K562 (cell line): ENCODE data around the gene FA2H. TPM values are rescaled to one million over a fixed set of nuclear protein-coding genes. Genes with fewer than 3 reads are reported as not detected.

Experiments
- ATAC-seq: fragments of 200-7000 bp; cut with Tn5 transposase; 3 replicates; pipeline ENCODE4 v1.9.1; 2020; ENCODE audit warnings: moderate library complexity
- BruUV-seq: library from RNA; stranded (reverse); fragments of 400-500 nt; replicated peaks from 2 replicates; lab custom pipeline; 2021; lab: Mats Ljungman, UMichigan
- CTCF ChIA-PET: fragments of 300-600 bp; formaldehyde crosslinking; extraction: SDS; loops from one replicate; lab custom pipeline; 2021; ENCODE audit warnings: low intra/inter-chr PET ratio; lab: Yijun Ruan, JAX
- POLR2A ChIA-PET: fragments of 300-600, 350-650 bp; sonication (Branson Sonifier 250); formaldehyde crosslinking; extraction: SDS; loops from one replicate; lab custom pipeline; 2021; ENCODE audit warnings: antibody characterized with exemption, inconsistent platforms; lab: Yijun Ruan, JAX
- DNase-seq, 4 experiments: peaks; one replicate each; pipeline versions ENCODE4 v3.0.0 to v3.0.0-alpha.2; 2011 to 2018; ENCODE audit warnings: low spot score in 3 of 4, mixed read lengths in 3 of 4; ENCODE audit errors: extremely low read depth in 1 of 4
- FAIRE-seq: peaks from 2 replicates; lab custom pipeline; 2011; peaks lifted over from hg19 to GRCh38; lab: Jason Lieb, UNC
- H2AFZ ChIP-seq: 2 replicates; pipeline ENCODE4 v1.6.0; 2011; ENCODE audit warnings: low read depth, low read length, control low read depth, inconsistent platforms
- H3K27ac ChIP-seq: fragments of 200-600 bp; 3 replicates; pipeline ENCODE4 v1.8.0; 2011; ENCODE audit warnings: low read depth, mild to moderate bottlenecking, control low read depth, inconsistent platforms, low read length, moderate library complexity, mixed read lengths; ENCODE audit errors: extremely low read depth
- H3K27me3 ChIP-seq, 2 experiments: fragments of 300-600 bp in 1 of 2; 2 replicates in 1 of 2; 3 replicates in 1 of 2; pipeline versions ENCODE4 v1.6.0 to v1.8.0; 2011; ENCODE audit warnings: inconsistent platforms in 2 of 2, low read length in 2 of 2, mild to moderate bottlenecking in 1 of 2, mixed read lengths in 1 of 2, moderate library complexity in 1 of 2; ENCODE audit not compliant: control insufficient read depth in 2 of 2, insufficient read depth in 2 of 2
- H3K36me3 ChIP-seq: fragments of 300-600 bp; 3 replicates; pipeline ENCODE4 v1.8.0; 2011; ENCODE audit warnings: mild to moderate bottlenecking, low read length, inconsistent platforms; ENCODE audit not compliant: control insufficient read depth, insufficient read depth
- H3K4me1 ChIP-seq, 2 experiments: fragments of 200-600 bp in 1 of 2; replicated peaks in 1 of 2; 2 replicates in 1 of 2; 3 replicates in 1 of 2; pipeline versions ENCODE4 v1.5.1 to v1.8.0; 2011; ENCODE audit warnings: inconsistent platforms in 2 of 2, low read length in 2 of 2, mild to moderate bottlenecking in 1 of 2, mixed read lengths in 1 of 2, moderate library complexity in 1 of 2; ENCODE audit not compliant: control insufficient read depth in 2 of 2, insufficient read depth in 2 of 2
- H3K4me2 ChIP-seq: 2 replicates; pipeline ENCODE4 v1.6.1; 2011; ENCODE audit warnings: low read length, control low read depth, inconsistent platforms, mixed read lengths; ENCODE audit not compliant: insufficient read depth
- H3K4me3 ChIP-seq: fragments of 200-600 bp; sonication (generic), shearing (Covaris generic); 2 replicates; pipeline ENCODE4 v1.5.1; 2016; ENCODE audit warnings: control low read depth, inconsistent platforms
- H3K79me2 ChIP-seq: fragments of 200-600 bp; 3 replicates; pipeline ENCODE4 v1.8.0; 2011; ENCODE audit warnings: low read length, inconsistent platforms; ENCODE audit not compliant: control insufficient read depth, insufficient read depth
- H3K9ac ChIP-seq, 2 experiments: 2 replicates each; pipeline versions ENCODE4 v1.6.0 to v1.6.1; 2011; ENCODE audit warnings: low read depth in 2 of 2, low read length in 2 of 2, control low read depth in 1 of 2, inconsistent platforms in 1 of 2, mild to moderate bottlenecking in 1 of 2, mixed read lengths in 1 of 2; ENCODE audit not compliant: insufficient read depth in 1 of 2
- H3K9me1 ChIP-seq: one replicate; pipeline ENCODE4 v1.6.0; 2011; ENCODE audit warnings: inconsistent platforms, mild to moderate bottlenecking, low read length, moderate library complexity; ENCODE audit not compliant: control insufficient read depth, insufficient read depth
- H3K9me3 ChIP-seq: replicated peaks from 2 replicates; pipeline ENCODE4 v1.5.1; 2011; ENCODE audit warnings: low read depth, low read length, inconsistent platforms; ENCODE audit not compliant: control insufficient read depth, insufficient read depth
- H4K20me1 ChIP-seq: replicated peaks from 2 replicates; pipeline ENCODE4 v1.6.1; 2011; ENCODE audit warnings: low read length, inconsistent platforms, mixed read lengths; ENCODE audit not compliant: control insufficient read depth, insufficient read depth
- NFE2 ChIP-seq: IDR thresholded peaks from 2 replicates; pipeline ENCODE4 v1.6.1; 2014; ENCODE audit warnings: antibody characterized with exemption, low read depth
- OTX1 ChIP-seq: fragments of 450-650 bp; formaldehyde crosslinking; IDR thresholded peaks from 2 replicates; pipeline ENCODE4 v1.4.0; 2022; ENCODE audit warnings: mild to moderate bottlenecking
- WGBS: fragments of 100-300 bp; shearing (Covaris generic); methylation state at CpG from one replicate; pipeline ENCODE4 v1.1.6; 2016; ENCODE audit warnings: low coverage, mixed read lengths; ENCODE audit not compliant: insufficient coverage; ENCODE audit errors: missing lambda C conversion rate; 5-methylcytosine and 5-hydroxymethylcytosine counted together
- in situ Hi-C: fragments of 300-500 bp; cut with MboI; formaldehyde crosslinking; loops from 4 replicates; pipeline ENCODE4 v1.15.0; 2018; ENCODE audit warnings: inconsistent platforms, mixed read lengths
- intact Hi-C: fragments of 100-400 bp; cut with micrococcal nuclease; formaldehyde crosslinking; loops from 2 replicates; pipeline ENCODE4 v1.14.2; 2022
- polyA plus RNA-seq, 8 experiments: library from polyadenylated mRNA; depleted of rRNA in 4 of 8; stranded (reverse) in 5 of 8; unstranded in 3 of 8; fragments of >200 nt; fragmentation: Nextera tagmentation in 2 of 8; fragmentation: Illumina TruSeq in 1 of 8; extraction: Ambion mirVana in 2 of 8; extraction: Trizol in 1 of 8; gene quantifications; 2 replicates each; pipeline versions ENCODE4 v1.2.1 to v1.2.3, GENCODE V29; 2011 to 2014; ENCODE audit warnings: inconsistent platforms in 1 of 8, missing spikeins in 1 of 8
- total RNA-seq, 7 experiments: library from RNA; depleted of rRNA in 6 of 7; stranded (reverse); fragments of >200 nt in 6 of 7; fragmentation: Illumina TruSeq in 2 of 7; extraction: Trizol in 2 of 7; gene quantifications; 2 replicates each; pipeline versions ENCODE4 v1.2.1 to v1.2.3, GENCODE V29; 2011 to 2021; ENCODE audit warnings: low replicate concordance in 1 of 7
- TF ChIP-seq, protein P1 (sequence below): IDR thresholded peaks from 2 replicates; pipeline ENCODE4 v1.6.1; 2014; ENCODE audit warnings: antibody characterized with exemption
- TF ChIP-seq, protein P2 (sequence below): fragments of 450-650 bp; IDR thresholded peaks from 2 replicates; pipeline ENCODE4 v1.6.1; 2016; ENCODE audit warnings: low read depth, mild to moderate bottlenecking, moderate library complexity

The FA2H gene
- total and polyA plus RNA-seq, 9 of the 15 experiments (the other 6 are each of a cell fraction or from before 2014, with no cell fraction given): not detected

DNA sequence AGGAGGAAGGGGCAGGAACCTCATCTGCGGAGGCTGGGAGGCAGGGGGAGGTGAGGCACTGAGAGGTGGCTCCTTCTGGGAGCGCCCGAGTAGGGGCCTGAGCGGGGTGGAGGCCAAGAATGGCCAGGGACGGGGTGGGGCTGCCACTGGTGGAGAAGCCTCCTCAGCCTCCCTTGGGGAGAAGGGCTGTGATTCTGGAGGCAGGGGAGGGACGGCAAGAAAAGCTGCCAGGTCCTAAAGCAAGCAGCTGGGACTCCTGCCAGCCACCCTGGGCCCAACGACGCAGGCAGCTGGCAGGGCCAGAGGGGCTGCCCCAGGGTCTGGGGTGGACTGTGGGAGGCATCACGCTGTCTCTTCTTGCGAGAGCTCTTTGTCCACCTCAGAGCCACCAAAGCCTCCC is 61.3 kb downstream of the FA2H start:
- Histone ChIP-seq H3K27me3 (peaks cover 16 to 38% of the 10 kb centered on the region in 2 experiments; a peak in 4 of 5 replicates), H3K9ac (no peak overlapping the region), H3K27ac (no peak overlapping the region), H3K79me2 (no peaks in the 10 kb centered on the region), H3K4me3 (no peak overlapping the region), H3K4me2 (no peak overlapping the region), H3K36me3 (no peaks in the 10 kb centered on the region), H3K9me3 (no peaks in the 10 kb centered on the region), H3K4me1 (peaks cover 0 to 13% of the 10 kb centered on the region in 2 experiments; a peak in 1 of 5 replicates)
- ATAC-seq (no peak; the same call in 2 of the 3 replicates), FAIRE-seq (no peak)
- intact Hi-C loops: no loop called here
- CTCF ChIA-PET: interaction anchor here (1.3 kb wide), 1 partner anchor 150 kb away, joined by 3 read pairs; no protein-coding TSS in a partner anchor
- WGBS: 9% methylated on average over 7 of the region's 10 CpGs
- TF ChIP-seq OTX1: no peak
- TF ChIP-seq, protein P1, sequence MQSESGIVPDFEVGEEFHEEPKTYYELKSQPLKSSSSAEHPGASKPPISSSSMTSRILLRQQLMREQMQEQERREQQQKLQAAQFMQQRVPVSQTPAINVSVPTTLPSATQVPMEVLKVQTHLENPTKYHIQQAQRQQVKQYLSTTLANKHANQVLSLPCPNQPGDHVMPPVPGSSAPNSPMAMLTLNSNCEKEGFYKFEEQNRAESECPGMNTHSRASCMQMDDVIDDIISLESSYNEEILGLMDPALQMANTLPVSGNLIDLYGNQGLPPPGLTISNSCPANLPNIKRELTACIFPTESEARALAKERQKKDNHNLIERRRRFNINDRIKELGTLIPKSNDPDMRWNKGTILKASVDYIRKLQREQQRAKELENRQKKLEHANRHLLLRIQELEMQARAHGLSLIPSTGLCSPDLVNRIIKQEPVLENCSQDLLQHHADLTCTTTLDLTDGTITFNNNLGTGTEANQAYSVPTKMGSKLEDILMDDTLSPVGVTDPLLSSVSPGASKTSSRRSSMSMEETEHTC: no peak
- no peak for TF ChIP-seq NFE2
- TF ChIP-seq, protein P2, sequence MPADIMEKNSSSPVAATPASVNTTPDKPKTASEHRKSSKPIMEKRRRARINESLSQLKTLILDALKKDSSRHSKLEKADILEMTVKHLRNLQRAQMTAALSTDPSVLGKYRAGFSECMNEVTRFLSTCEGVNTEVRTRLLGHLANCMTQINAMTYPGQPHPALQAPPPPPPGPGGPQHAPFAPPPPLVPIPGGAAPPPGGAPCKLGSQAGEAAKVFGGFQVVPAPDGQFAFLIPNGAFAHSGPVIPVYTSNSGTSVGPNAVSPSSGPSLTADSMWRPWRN: no peak
- TF ChIP-seq, all 486 proteins: peak for 0
- Histone ChIP-seq H3K9me1 (no peaks in the 10 kb centered on the region), H2AFZ (no peak overlapping the region), H4K20me1 (no peaks in the 10 kb centered on the region)
- in situ Hi-C loops: loop anchor here (25.0 kb wide), 1 partner anchor 424 kb away; the partner anchor contains the start of gene ZFP1
- POLR2A ChIA-PET: interaction anchor here (1.4 kb wide), 1 partner anchor 12 kb away, joined by 4 read pairs; the partner anchor contains the start of gene MLKL
- no TSS peak for BruUV-seq
- peak in 1 of 4 experiments; percentile 10 for DNase-seq
